GM15510 (cell line): ENCODE measurements around the gene SDSL.

Experiments
- POLR2A ChIP-seq: IDR thresholded peaks from 3 replicates; pipeline ENCODE4 v1.6.1; 2011; ENCODE audit warnings: borderline replicate concordance; ENCODE audit not compliant: insufficient read length; ENCODE audit errors: extremely low read depth

SDSL gene

DNA sequence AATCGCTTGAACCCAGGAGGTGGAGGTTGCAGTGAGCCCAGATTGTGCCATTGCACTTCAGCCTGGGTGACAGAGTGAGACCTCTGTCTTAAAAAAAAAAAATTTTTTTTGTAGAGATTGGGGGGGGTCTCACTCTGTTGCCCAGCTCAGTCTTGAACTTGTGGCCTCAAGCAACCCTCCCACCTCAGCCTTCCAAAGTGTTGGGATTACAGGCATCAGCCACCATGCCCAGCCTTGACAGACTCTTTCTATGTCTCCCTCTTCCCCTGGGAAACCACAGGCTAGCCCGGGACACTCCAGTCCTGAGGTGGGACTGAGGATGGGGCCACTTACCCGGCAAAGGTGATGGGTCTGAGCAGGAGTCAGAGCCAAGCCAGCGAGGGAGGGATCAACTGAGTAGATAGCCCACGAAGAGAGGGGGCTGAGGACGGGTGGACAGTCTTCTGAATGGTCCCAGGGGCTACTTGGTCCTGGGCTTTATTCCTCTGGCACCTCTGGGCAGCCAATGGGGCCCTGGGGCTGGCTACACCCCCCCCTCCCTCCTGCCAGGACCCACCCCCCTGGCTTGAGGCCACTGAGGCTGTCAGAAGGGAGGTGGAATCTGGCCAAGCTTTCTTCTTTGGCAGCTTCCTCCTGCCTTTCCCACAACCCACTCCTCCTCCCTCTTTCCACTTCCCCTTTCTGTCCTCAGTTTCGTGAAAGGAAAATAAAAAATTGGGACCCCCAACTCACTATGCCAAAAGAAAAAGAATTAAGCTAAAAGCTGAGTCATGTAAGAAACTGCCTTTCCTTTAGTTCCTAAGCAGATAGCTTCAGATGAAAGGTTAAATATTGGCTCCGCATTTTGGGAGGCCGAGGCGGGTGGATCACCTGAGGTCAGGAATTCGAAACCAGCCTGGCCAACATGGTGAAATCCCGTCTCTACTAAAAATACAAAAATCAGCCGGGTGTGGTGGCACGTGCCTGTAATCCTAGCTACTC lies 18.5 kb upstream of the SDSL start, which contains the start of gene SDS:
Gene SDS, minus strand, starts transcription at position 453 of the 981 bp plus-strand sequence. CDS start 4,179 bp downstream, outside the sequence.
- TF ChIP-seq POLR2A: no peak

DNA sequence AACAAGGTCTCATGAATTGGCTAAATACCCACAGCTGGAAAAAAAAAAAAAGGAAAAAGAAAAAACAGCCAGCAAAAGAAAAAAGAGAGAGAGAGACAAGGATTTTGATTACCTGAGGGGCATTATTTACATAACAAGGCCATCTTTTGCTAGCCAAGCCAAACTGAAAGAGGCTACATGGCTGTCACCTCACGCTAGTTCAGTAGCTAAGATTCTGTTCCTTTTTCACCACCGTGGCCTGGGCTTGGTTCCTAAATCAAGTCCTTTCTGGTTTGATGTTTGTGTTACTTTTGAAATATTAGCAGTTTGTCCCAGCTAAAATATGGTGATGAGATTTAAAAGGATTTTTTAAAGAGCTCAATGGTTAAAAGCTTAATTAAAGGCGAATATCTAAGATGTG lies 16.5 kb upstream of the SDSL start:
- TF ChIP-seq POLR2A: no peak

DNA sequence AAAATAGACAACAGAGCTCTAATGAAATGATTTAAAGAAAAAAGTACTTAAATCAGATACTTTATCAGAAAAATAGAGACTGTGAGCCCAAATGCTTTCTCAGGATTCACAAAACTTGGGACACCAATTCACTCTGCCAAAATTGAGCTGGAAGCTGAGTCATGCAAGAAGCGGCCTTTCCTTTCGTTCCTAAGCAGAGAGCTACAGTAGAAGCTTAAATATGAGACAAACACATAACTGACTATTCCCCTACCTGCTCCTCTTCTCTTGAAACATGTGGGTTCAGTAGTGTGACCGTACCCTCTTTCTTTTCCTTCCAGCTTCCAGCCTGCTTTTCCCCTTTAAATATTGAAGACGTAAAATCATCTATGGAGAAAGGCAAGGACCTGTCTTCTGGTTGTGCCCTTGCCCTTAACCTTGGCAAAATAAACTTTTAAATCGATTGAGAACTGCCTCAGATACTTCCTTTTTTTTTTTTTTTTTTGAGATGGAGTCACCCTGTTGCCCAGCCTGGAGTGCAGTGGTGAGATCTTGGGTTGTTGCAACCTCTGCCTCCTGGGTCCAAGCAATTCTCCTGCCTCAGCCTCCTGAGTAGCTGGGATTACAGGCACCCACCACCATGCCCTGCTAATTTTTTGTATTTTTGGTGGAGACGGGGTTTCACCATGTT lies 14.1 kb upstream of the SDSL start:
- TF ChIP-seq POLR2A: no peak

DNA sequence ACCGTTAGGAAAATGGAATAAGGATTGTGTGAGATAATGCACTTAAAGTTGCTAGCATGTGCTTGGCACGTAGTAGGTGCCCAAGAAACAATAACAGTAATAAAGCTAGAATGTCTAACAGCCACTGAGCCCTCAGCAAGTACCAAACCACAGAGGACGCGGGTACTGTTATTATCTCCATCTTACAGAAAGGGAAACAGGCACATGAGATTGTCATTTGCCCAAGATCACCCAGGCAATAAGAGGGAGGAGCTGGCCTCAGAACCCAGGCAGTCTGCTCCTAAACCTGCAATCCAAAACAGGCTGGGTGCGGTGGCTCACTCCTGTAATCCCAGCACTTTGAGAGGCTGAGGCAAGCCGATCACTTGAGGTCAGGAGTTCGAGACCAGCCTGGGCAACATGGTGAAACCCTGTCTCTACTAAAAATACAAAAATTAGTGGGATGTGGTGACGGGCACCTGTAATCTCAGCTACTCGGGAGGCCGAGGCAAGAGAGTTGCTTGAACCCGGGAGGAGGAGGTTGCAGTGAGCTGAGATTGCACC lies 13.4 kb upstream of the SDSL start:
- TF ChIP-seq POLR2A: no peak

DNA sequence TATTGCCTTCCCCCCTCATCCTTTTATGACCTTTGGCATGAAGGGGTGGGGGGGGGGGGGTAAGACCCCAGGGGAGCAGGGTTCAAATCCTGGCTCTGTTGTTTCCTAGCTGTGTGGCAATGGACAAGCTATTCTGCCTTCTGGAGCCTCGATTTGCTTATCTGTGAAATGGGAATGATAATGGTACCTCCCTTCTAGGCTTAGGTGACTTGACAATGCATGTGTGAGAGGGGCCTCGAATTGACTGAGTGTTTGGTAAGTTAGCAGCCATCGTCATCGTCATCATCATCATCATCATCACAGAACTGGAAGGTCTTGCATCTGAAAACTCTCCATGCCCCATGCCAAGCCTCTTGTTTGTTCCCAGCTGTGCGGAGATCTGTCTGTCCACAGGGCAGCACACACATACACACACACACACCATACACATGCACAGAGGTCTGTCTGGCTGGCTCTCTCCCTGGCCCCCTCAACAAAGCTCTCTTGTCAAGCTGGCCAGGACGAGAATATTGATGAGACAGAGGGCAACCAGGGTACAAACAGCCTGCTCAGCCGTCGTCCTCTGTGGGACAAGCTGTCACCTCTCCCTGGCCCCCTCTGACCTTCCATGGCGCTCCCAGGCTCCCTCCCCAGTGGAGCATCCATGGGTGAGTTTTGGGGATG lies 12.6 kb upstream of the SDSL start:
- no peak for TF ChIP-seq POLR2A

DNA sequence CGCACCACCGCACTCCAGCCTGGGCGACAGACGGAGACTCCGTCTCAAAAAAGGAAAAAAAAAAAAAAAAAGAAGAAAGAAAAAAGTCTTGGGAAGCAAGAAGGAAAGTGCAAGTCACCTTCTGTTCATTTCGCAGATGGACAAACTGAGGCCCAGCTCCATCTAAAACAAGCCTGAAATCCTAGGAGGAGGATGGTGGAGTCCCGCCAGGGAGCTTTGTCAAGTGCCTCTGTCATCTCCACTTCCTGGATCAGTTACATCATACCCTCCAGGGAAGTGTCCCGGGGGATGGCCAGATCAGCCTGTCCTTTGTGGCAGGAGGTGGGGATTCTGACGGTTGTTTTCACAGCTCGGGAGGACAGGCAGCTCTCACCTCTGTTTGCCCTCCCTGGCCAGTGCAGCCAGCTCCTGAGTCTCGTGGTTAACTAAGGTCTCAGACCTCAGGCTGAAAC lies 8.7 kb upstream of the SDSL start:
- TF ChIP-seq POLR2A: no peak

DNA sequence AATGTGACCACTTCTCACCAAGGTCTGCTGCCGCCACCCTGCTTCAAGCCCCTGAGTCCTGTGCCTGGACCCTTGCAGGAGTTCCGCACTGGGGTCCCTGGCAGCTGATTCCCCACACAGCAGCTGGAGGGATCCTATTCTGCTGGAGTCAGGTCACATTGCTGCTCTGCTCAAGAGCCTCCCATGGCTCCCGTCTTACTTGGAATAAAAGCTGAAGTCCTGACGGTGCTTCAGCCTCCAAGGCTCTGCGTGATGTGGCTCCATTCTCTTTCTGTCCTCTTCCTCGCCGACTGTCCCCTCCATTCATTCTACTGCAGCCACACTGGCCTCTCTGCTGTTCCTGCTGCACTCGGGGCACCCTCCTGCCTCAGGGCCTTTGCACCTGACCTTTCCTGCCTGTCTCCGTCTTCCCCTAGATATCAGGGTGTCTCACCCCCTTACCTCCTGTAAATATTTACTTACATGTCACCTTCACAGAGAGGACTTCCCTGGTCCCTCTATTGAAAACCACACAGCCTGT lies 7.6 kb upstream of the SDSL start:
- no peak for TF ChIP-seq POLR2A

DNA sequence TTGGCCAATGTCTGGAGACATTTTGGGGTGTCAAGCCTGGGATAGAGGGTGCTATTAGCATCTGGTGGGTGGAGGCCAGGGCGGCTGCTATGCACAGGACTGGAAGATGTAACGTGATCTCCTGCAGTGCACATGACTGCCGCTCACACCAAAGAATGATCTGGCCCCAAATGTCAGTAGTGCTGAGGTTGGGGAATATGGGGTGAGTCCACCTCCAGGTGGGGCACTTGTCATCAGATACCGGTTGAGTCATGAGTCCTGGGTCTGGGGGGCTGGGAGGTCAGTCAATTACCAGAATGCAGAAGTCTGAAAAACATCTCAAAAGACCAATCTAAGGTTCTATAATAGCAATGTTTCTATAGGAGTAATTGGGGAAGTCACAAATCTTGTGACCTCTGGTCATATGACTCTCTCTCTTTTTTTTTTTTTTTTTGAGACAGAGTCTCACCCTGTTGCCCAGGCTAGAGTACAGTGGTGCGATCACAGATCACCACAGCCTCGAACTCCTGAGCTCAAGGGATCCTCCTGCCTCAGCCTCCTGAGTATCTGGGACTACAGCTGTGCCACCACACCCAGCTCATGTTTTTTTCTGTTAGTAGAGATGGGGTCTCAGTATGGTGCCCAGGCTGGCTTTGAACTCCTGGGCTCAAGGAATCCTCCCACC lies 6.0 kb upstream of the SDSL start:
- no peak for TF ChIP-seq POLR2A

DNA sequence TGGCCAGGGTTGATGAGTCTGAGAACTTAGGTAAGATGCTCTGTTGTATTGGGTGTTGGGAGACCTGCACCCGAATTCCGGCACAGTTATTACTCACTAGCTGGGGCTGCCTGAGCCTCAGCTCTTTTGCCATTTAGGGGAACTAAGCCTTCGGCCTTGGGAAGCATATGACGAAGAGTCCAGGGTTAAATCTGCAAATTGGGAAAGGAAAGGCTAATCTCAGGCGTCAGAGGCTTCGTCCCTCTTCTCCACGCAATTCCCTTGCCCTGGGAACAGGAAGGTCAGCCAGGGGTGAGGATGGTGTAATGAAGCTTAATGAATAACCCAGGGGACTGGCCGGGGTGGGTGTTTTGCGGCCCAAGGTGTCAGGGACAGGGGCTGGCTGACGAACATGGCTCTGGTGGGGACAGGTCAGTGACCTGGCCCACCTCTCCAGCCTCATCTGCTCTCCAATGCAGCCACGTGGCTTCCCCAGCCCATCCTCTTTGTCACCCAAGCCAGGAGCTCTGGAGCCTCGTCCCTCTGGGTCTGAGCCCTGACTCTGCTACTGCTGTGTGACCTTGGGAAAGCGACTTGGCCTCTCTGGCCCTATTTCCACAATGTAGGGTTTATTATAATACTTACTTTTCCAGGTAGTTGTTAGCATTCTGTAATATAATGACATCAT lies 3.8 kb upstream of the SDSL start:
- no peak for TF ChIP-seq POLR2A

DNA sequence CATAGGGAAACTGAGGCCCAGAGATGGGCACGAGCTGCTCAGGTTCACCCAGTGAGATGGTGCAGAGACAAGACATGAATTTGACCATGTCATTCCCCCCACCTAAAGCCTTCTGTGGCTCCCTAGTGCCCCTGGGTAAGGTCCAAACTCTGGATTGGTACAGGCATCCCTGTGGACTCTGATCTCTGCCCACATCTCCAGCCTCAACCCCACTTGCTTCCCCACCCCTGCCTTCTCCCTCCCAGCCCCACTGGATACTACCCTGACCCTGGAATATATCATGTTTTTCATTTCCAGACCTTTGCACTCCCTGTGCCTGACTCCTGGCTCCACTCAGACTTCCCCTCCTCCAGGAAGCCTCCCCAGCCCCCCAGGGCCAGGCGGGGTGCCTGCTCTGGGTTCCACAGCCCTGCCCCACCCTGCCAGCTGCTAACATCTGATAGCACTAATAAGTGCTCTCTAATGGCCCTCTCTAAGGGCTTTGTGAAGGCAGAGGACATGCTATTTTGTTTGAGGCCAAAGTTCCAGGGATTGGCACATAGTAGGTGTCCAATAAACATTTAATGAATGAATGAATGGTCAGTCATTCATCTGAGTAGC lies 1.1 kb upstream of the SDSL start:
- TF ChIP-seq POLR2A: no peak

DNA sequence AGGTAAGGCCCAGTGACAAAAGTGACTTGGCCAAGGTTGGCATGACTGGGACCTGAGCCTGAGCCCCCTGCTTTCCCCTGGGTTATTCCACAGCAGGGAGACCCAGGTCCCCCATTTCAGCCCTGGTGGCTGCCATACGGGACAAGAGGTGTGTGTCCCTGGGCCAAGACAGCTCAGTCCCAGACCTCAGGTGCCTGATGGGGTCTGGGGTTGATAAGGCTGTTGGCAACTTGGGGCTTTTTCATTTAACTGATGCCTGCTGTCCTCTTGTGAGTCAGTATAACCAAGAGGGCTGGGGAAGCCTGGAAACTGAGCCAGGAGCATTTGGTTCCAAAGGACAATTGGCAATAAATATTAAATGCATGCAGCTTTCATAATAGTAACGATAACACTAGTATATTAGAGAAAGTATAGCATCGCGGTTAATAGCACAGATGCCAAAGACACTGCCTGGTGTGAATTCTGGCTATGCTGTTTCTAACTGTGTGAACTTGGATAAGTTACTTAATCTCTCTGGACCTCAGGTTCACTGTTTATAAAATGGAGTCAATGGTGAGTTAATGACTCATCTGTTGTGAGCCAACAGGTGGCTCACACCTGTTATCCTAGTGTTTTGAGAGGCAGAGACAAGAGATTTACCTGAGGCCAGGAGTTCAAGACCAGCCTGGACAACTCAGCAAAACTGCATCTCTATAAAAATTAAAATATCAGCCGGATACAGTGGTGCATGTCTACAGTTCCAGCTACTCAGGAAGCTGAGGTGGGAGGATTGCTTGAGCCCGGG lies 898 bp downstream of the SDSL start:
- no peak for TF ChIP-seq POLR2A

DNA sequence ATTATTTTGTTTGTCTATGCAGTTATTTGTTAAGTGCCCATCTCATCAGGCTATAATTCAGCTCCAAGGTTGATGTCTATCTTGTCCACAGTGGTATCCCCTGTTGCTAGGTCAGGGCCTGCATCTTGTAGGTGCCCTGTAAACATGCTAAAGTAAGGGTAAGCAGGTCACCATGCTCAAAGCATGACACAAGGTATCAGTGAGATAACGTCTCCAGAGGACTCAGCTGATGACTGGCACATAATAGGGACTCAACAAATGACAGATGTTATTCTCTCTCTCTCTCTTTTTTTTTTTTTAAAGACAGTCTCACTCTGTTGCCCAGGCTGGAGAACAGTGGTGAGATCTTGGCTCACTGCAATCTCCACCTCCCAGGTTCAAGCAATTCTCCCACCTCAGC lies 2.3 kb downstream of the SDSL start:
- no peak for TF ChIP-seq POLR2A
